Endothelial cell of umbilical vein (primary cell): ENCODE measurements around the gene C17orf114.

Experiments
- BruUV-seq: library from RNA; stranded (reverse); fragments of 400-500 nt; replicated peaks from 2 replicates; lab custom pipeline; 2021; lab: Mats Ljungman, UMichigan
- CTCF ChIA-PET: fragments of 300-600, 350-600 bp; sonication (Branson Sonifier 250); formaldehyde crosslinking; loops from one replicate; lab custom pipeline; 2021; ENCODE audit warnings: antibody characterized with exemption, inconsistent platforms; lab: Charles Lee
- POLR2A ChIA-PET: fragments of 300-600, 350-600 bp; sonication (Branson Sonifier 250); formaldehyde crosslinking; loops from one replicate; lab custom pipeline; 2021; ENCODE audit warnings: antibody characterized with exemption, inconsistent platforms; lab: Charles Lee
- DNase-seq: peaks from one replicate; pipeline ENCODE4 v3.0.0-alpha.2; 2011; ENCODE audit warnings: low read depth, low spot score
- FAIRE-seq: peaks from 2 replicates; lab custom pipeline; 2011; peaks lifted over from hg19 to GRCh38; lab: Jason Lieb, UNC
- H2AFZ ChIP-seq: 2 replicates; pipeline ENCODE4 v1.6.0; 2012; ENCODE audit warnings: low read depth, low read length, control low read depth, inconsistent platforms
- H3K27ac ChIP-seq: 2 replicates; pipeline ENCODE4 v1.5.1; 2011; ENCODE audit warnings: low read depth, mild to moderate bottlenecking, control low read depth, low read length, moderate library complexity; ENCODE audit not compliant: insufficient read depth
- H3K27me3 ChIP-seq, 2 experiments: 2 replicates each; pipeline versions ENCODE4 v1.6.0 to v1.6.1; 2011; ENCODE audit warnings: low read length in 2 of 2, mixed read lengths in 1 of 2; ENCODE audit not compliant: control insufficient read depth in 2 of 2, insufficient read depth in 2 of 2
- H3K36me3 ChIP-seq, 2 experiments: 2 replicates in 1 of 2; 3 replicates in 1 of 2; pipeline ENCODE4 v1.5.1; 2011; ENCODE audit warnings: low read length in 2 of 2, mild to moderate bottlenecking in 1 of 2, moderate library complexity in 1 of 2; ENCODE audit not compliant: control insufficient read depth in 2 of 2, insufficient read depth in 2 of 2; ENCODE audit errors: extremely low read depth in 1 of 2
- H3K4me1 ChIP-seq: 3 replicates; pipeline ENCODE4 v1.5.1; 2011; ENCODE audit warnings: mild to moderate bottlenecking, low read length; ENCODE audit not compliant: control insufficient read depth, insufficient read depth; ENCODE audit errors: extremely low read depth
- H3K4me2 ChIP-seq: 2 replicates; pipeline ENCODE4 v1.6.1; 2011; ENCODE audit warnings: low read length, control low read depth, mixed read lengths; ENCODE audit not compliant: insufficient read depth
- H3K4me3 ChIP-seq, 3 experiments: fragments of 200-600 bp in 1 of 3; sonication (generic), shearing (Covaris generic) in 1 of 3; replicated peaks in 1 of 3; 2 replicates each; pipeline ENCODE4 v1.5.1; 2011 to 2016; ENCODE audit warnings: control low read depth in 3 of 3, low read length in 3 of 3, mild to moderate bottlenecking in 2 of 3, inconsistent platforms in 1 of 3, low read depth in 1 of 3, moderate library complexity in 1 of 3; ENCODE audit not compliant: insufficient read depth in 1 of 3
- H3K79me2 ChIP-seq: 2 replicates; pipeline ENCODE4 v1.6.0; 2012; ENCODE audit warnings: low read length, inconsistent platforms; ENCODE audit not compliant: control insufficient read depth, insufficient read depth
- H3K9ac ChIP-seq: replicated peaks from 2 replicates; pipeline ENCODE3; 2011; ENCODE audit warnings: low read length, control low read depth; ENCODE audit not compliant: insufficient read depth; ENCODE audit errors: extremely low read depth
- H3K9me1 ChIP-seq: replicated peaks from 3 replicates; pipeline ENCODE4 v1.6.0; 2011; ENCODE audit warnings: mild to moderate bottlenecking, low read length; ENCODE audit not compliant: control insufficient read depth, insufficient read depth; ENCODE audit errors: extremely low read depth
- H3K9me3 ChIP-seq: replicated peaks from 2 replicates; pipeline ENCODE4 v1.5.1; 2012; ENCODE audit warnings: low read length, inconsistent platforms; ENCODE audit not compliant: control insufficient read depth, insufficient read depth
- H4K20me1 ChIP-seq: replicated peaks from 2 replicates; pipeline ENCODE3; 2011; ENCODE audit warnings: mild to moderate bottlenecking, low read length; ENCODE audit not compliant: control insufficient read depth, insufficient read depth; ENCODE audit errors: extremely low read depth
- CTCF ChIP-seq, 2 donors: IDR thresholded peaks; 1 replicate in 1 of 2; 2 replicates in 1 of 2; pipeline ENCODE4 v1.5.1; 2011; ENCODE audit warnings: low read length in 2 of 2, mild to moderate bottlenecking in 2 of 2, moderate library complexity in 2 of 2, control low read depth in 1 of 2, inconsistent platforms in 1 of 2, low read depth in 1 of 2; ENCODE audit not compliant: insufficient read depth in 1 of 2; ENCODE audit errors: extremely low read depth in 1 of 2
- EZH2 ChIP-seq: IDR thresholded peaks from 2 replicates; pipeline ENCODE4 v1.6.1; 2012; ENCODE audit warnings: borderline replicate concordance, low read depth, mild to moderate bottlenecking, moderate library complexity, low read length, inconsistent platforms; ENCODE audit not compliant: severe bottlenecking
- FOS ChIP-seq: IDR thresholded peaks from 2 replicates; pipeline ENCODE4 v1.6.1; 2011; ENCODE audit warnings: mild to moderate bottlenecking, low read length, moderate library complexity, borderline replicate concordance; ENCODE audit not compliant: insufficient read depth
- GATA2 ChIP-seq: IDR thresholded peaks from 2 replicates; pipeline ENCODE4 v1.7.0; 2011; ENCODE audit warnings: low read depth, mild to moderate bottlenecking, moderate library complexity, mixed read lengths, low read length; ENCODE audit not compliant: insufficient read length, insufficient read depth
- JUN ChIP-seq: IDR thresholded peaks from 2 replicates; pipeline ENCODE4 v1.6.1; 2011; ENCODE audit warnings: borderline replicate concordance, low read depth; ENCODE audit not compliant: insufficient read length, insufficient read depth
- MAX ChIP-seq: IDR thresholded peaks from 2 replicates; pipeline ENCODE4 v1.6.1; 2011; ENCODE audit not compliant: insufficient read depth, insufficient read length
- MYC ChIP-seq: IDR thresholded peaks from one replicate; pipeline ENCODE4 v1.6.1; 2011; ENCODE audit warnings: mild to moderate bottlenecking, low read depth, low read length
- POLR2A ChIP-seq: IDR thresholded peaks from 2 replicates; pipeline ENCODE4 v1.6.1; 2012; ENCODE audit warnings: low read depth, mild to moderate bottlenecking, control low read depth, low read length
- POLR2AphosphoS5 ChIP-seq: IDR thresholded peaks from 2 replicates; pipeline ENCODE4 v1.6.1; 2012; ENCODE audit warnings: low read depth, mild to moderate bottlenecking, control low read depth, low read length, moderate library complexity; ENCODE audit not compliant: insufficient read depth
- dilution Hi-C: fragments of 300-500 bp; cut with MboI; formaldehyde crosslinking; loops from one replicate; pipeline ENCODE4 v1.15.0; 2019; ENCODE audit warnings: low sequenced_read_pairs; ENCODE audit not compliant: extremely low pct_ligation_motif_present
- intact Hi-C: fragments of 100-400 bp; cut with micrococcal nuclease; formaldehyde crosslinking; loops from one replicate; pipeline ENCODE4 v1.10.0; 2022

Gene C17orf114

GRCh38 chr17:4753392-4753791 is 48.7 kb downstream of the C17orf114 start:
- H3K79me2 ChIP-seq: no peaks in the 10 kb centered on the region
- FAIRE-seq: no peak
- intact Hi-C loops: no loop called here
- H3K9ac ChIP-seq: no peak overlapping the region
- dilution Hi-C loops: no loop called here
- no peak overlapping the region for H3K4me3 ChIP-seq
- POLR2A ChIA-PET: no interaction called here
- DNase-seq: no peak
- CTCF ChIA-PET: interaction anchor here (1.0 kb wide), 1 partner anchor 26 kb away, joined by 3 read pairs; no protein-coding TSS in a partner anchor
- TF ChIP-seq MAX (no peak), POLR2A (no peak)
- no peak overlapping the region for H3K27ac ChIP-seq
- peaks cover 14 to 19% of the 10 kb centered on the region in 2 experiments for H3K27me3 ChIP-seq
- H3K36me3 ChIP-seq: no peaks in the 10 kb centered on the region
- H3K4me1 ChIP-seq: peaks cover 5% of the 10 kb centered on the region
- no TSS peak for BruUV-seq
- no peak overlapping the region for H3K4me2 ChIP-seq
- H4K20me1 ChIP-seq: no peaks in the 10 kb centered on the region
- H2AFZ ChIP-seq: no peak overlapping the region
- H3K9me3 ChIP-seq: no peaks in the 10 kb centered on the region
- no peaks in the 10 kb centered on the region for H3K9me1 ChIP-seq

- POLR2A ChIA-PET: no interaction called here
- no TSS peak for BruUV-seq
- intact Hi-C loops: no loop called here
Measured at GRCh38 chr17:4751932-4752331, 50.2 kb downstream of the C17orf114 start.

More at GRCh38 chr17:4751932-4752331, 50.2 kb downstream of the C17orf114 start:
- Histone ChIP-seq H3K4me1 (peaks cover 8% of the 10 kb centered on the region), H3K9me1 (no peaks in the 10 kb centered on the region), H3K27me3 (peaks cover 14 to 15% of the 10 kb centered on the region in 2 experiments), H3K9ac (no peak overlapping the region), H3K27ac (no peak overlapping the region), H2AFZ (no peak overlapping the region), H3K9me3 (no peaks in the 10 kb centered on the region), H3K79me2 (no peaks in the 10 kb centered on the region), H3K4me3 (no peak overlapping the region), H3K4me2 (no peak overlapping the region), H3K36me3 (no peaks in the 10 kb centered on the region), H4K20me1 (no peaks in the 10 kb centered on the region)
- DNase-seq (peak; percentile 44), FAIRE-seq (peak; percentile 28)
- TF ChIP-seq FOS: no peak
- no peak for TF ChIP-seq MAX
- no peak for TF ChIP-seq POLR2AphosphoS5
- TF ChIP-seq JUN: no peak
- TF ChIP-seq GATA2: no peak
- TF ChIP-seq CTCF (IDR thresholded peaks at IDR 0.05; ENCODE audit: extremely low read depth in 1 of 2, insufficient read depth in 1 of 2, low read depth in 1 of 2, low read length in 2 of 2): no peak
- no peak for TF ChIP-seq POLR2A
- no peak for TF ChIP-seq EZH2
- TF ChIP-seq MYC: no peak
- dilution Hi-C loops: no loop called here
- CTCF ChIA-PET: no interaction called here
